PC-9 (cell line): ENCODE results near the gene TOMM5. TPM values are rescaled to one million over a fixed set of nuclear protein-coding genes. Genes with fewer than 3 reads are reported as not detected.

Experiments
- BruUV-seq: library from RNA; stranded (reverse); fragments of 400-500 nt; replicated peaks from 2 replicates; lab custom pipeline; 2021; lab: Mats Ljungman, UMichigan
- CTCF ChIA-PET: fragments of 300-600 bp; sonication (Branson Sonifier 250); formaldehyde crosslinking; loops from one replicate; lab custom pipeline; 2022; ENCODE audit warnings: antibody characterized with exemption; lab: Charles Lee
- POLR2A ChIA-PET: fragments of 300-600 bp; sonication (Branson Sonifier 250); formaldehyde crosslinking; loops from one replicate; lab custom pipeline; 2022; ENCODE audit warnings: antibody characterized with exemption; ENCODE audit not compliant: unreplicated experiment; lab: Charles Lee
- DNase-seq, 2 experiments: peaks; one replicate each; pipeline versions ENCODE4 v3.0.0 to v3.0.0-alpha.2; 2015 to 2022; ENCODE audit warnings: mixed read lengths in 1 of 2
- H2AFZ ChIP-seq: fragments of 200-600 bp; sonication (generic); 2 replicates; pipeline ENCODE4 v1.8.1; 2017; ENCODE audit warnings: antibody characterized with exemption
- H3F3A ChIP-seq: fragments of 200-600 bp; sonication (generic); 2 replicates; pipeline ENCODE4 v1.8.1; 2017; ENCODE audit warnings: antibody characterized with exemption, mild to moderate bottlenecking, low read depth; ENCODE audit not compliant: insufficient read depth
- H3K27ac ChIP-seq: fragments of 200-600 bp; sonication (generic); 2 replicates; pipeline ENCODE4 v1.6.1; 2016; ENCODE audit warnings: mixed run types
- H3K27me3 ChIP-seq: fragments of 200-600 bp; sonication (generic); 2 replicates; pipeline ENCODE4 v1.6.1; 2016; ENCODE audit warnings: low read depth, mixed run types; ENCODE audit not compliant: insufficient read depth
- H3K36me3 ChIP-seq: fragments of 200-600 bp; sonication (generic); 2 replicates; pipeline ENCODE4 v1.6.1; 2016; ENCODE audit warnings: low read depth, mixed run types
- H3K4me1 ChIP-seq: fragments of 200-600 bp; sonication (generic); replicated peaks from 2 replicates; pipeline ENCODE4 v1.6.1; 2016; ENCODE audit warnings: mixed run types; ENCODE audit not compliant: insufficient read depth
- H3K4me2 ChIP-seq: fragments of 200-600 bp; sonication (generic); 2 replicates; pipeline ENCODE4 v1.6.1; 2017; ENCODE audit warnings: mixed run types
- H3K4me3 ChIP-seq: fragments of 200-600 bp; sonication (generic); 2 replicates; pipeline ENCODE4 v1.6.1; 2016; ENCODE audit warnings: mixed run types
- H3K79me2 ChIP-seq: fragments of 200-600 bp; sonication (generic); 2 replicates; pipeline ENCODE4 v1.6.1; 2017; ENCODE audit warnings: low read depth, mixed run types
- H3K9me2 ChIP-seq: fragments of 200-600 bp; sonication (generic); 2 replicates; pipeline ENCODE4 v1.8.1; 2017; ENCODE audit warnings: mild to moderate bottlenecking; ENCODE audit not compliant: insufficient read depth
- H3K9me3 ChIP-seq: fragments of 200-600 bp; sonication (generic); 2 replicates; pipeline ENCODE4 v1.8.1; 2016; ENCODE audit warnings: low read depth; ENCODE audit not compliant: insufficient read depth
- H4K20me1 ChIP-seq: fragments of 200-600 bp; sonication (generic); 2 replicates; pipeline ENCODE4 v1.8.1; 2017; ENCODE audit not compliant: insufficient read depth
- CTCF ChIP-seq: fragments of 200-600 bp; sonication (generic); conservative IDR thresholded peaks from 2 replicates; pipeline ENCODE4 v1.6.1; 2017; ENCODE audit warnings: mixed run types, antibody characterized with exemption, mild to moderate bottlenecking, moderate library complexity
- EZH2 ChIP-seq: fragments of 200-600 bp; sonication (generic); IDR thresholded peaks from 2 replicates; pipeline ENCODE4 v1.8.0; 2017; ENCODE audit warnings: antibody characterized with exemption, low read depth
- intact Hi-C: fragments of 100-400 bp; cut with micrococcal nuclease; formaldehyde crosslinking; loops from one replicate; pipeline ENCODE4 v1.10.0; 2022; ENCODE audit not compliant: unreplicated experiment
- total RNA-seq: library from RNA; stranded (reverse); gene quantifications from 2 replicates; pipeline ENCODE4 v1.2.3, GENCODE V29; 2021

The TOMM5 gene
- total RNA-seq, 1 experiment from 2014 or later: 78.2 TPM

DNA sequence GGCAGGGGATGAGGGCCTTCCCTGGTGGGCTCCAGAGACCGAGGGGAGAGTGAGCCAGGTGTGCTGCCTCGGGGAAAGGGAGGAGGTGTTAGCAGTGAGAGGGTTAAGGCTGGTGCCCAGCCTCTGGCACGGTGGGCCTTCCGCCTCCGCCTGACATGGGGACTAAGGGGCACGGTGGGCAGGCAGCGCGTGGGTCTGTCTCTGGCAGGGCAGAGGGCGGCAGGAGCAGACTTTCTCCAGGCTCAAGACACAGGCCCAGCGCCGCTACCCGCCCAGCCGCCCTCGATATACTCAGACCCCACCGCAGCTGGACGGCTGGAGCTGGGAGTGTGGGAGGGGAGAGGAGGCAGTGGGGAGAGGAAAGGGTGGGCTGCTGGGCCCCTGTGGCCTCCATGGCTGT, 43.4 kb upstream of the TOMM5 start:
- Histone ChIP-seq H4K20me1 (no peaks in the 10 kb centered on the region), H2AFZ (no peak overlapping the region), H3K4me1 (no peaks in the 10 kb centered on the region), H3K27me3 (no peaks in the 10 kb centered on the region; the same call in none of the 2 replicates), H3K4me2 (no peak overlapping the region), H3K4me3 (no peak overlapping the region), H3K9me3 (no peaks in the 10 kb centered on the region), H3K9me2 (no peaks in the 10 kb centered on the region), H3K79me2 (no peaks in the 10 kb centered on the region), H3K36me3 (no peaks in the 10 kb centered on the region), H3K27ac (no peak overlapping the region), H3F3A (no peaks in the 10 kb centered on the region)
- intact Hi-C loops: no loop called here
- TF ChIP-seq CTCF (no peak), EZH2 (no peak)
- CTCF ChIA-PET: no interaction called here
- no peak for DNase-seq
- POLR2A ChIA-PET: no interaction called here
- BruUV-seq: no TSS peak

GRCh38 chr9:37632479-37632878, 40.1 kb upstream of the TOMM5 start:
- DNase-seq: no peak
- ChIA-PET POLR2A (no interaction called here), CTCF (no interaction called here)
- Histone ChIP-seq H3K4me1 (no peaks in the 10 kb centered on the region), H4K20me1 (no peaks in the 10 kb centered on the region), H3K27me3 (no peaks in the 10 kb centered on the region; the same call in none of the 2 replicates), H3K9me2 (no peaks in the 10 kb centered on the region), H3K4me3 (no peak overlapping the region), H3K4me2 (no peak overlapping the region), H3F3A (no peaks in the 10 kb centered on the region), H3K36me3 (no peaks in the 10 kb centered on the region), H3K79me2 (no peaks in the 10 kb centered on the region), H2AFZ (no peak overlapping the region), H3K9me3 (no peaks in the 10 kb centered on the region), H3K27ac (no peak overlapping the region)
- intact Hi-C loops: no loop called here
- TF ChIP-seq EZH2: no peak
- TF ChIP-seq CTCF: no peak
- BruUV-seq: no TSS peak

- ChIA-PET CTCF (no interaction called here), POLR2A (no interaction called here)
- intact Hi-C loops: no loop called here
- no peak overlapping the region for H2AFZ ChIP-seq
- BruUV-seq: no TSS peak
- DNase-seq: no peak
- no peaks in the 10 kb centered on the region for H3K9me2 ChIP-seq
- no peaks in the 10 kb centered on the region for H3K9me3 ChIP-seq
- no peaks in the 10 kb centered on the region for H4K20me1 ChIP-seq
- no peaks in the 10 kb centered on the region for H3K36me3 ChIP-seq
- no peaks in the 10 kb centered on the region for H3K4me1 ChIP-seq
- no peak overlapping the region for H3K4me3 ChIP-seq
- H3K27ac ChIP-seq: no peak overlapping the region
- H3K4me2 ChIP-seq: no peak overlapping the region
- TF ChIP-seq CTCF: no peak
- TF ChIP-seq EZH2: no peak
- no peaks in the 10 kb centered on the region for H3K27me3 ChIP-seq
- H3K79me2 ChIP-seq: no peaks in the 10 kb centered on the region
- H3F3A ChIP-seq: no peaks in the 10 kb centered on the region
These were observed 34.4 kb upstream of the TOMM5 start for GRCh38 chr9:37626708-37627292.
